Myocyte (in vitro differentiated cells): ENCODE measurements around the gene ZDHHC3. TPM values are rescaled to one million over a fixed set of nuclear protein-coding genes. Genes with fewer than 3 reads are reported as not detected.

Experiments
- DNase-seq: peaks from one replicate; pipeline ENCODE4 v3.0.0-alpha.2; 2012; ENCODE audit warnings: low read depth
- total RNA-seq: library from RNA; depleted of rRNA; stranded (reverse); fragments of >200 nt; gene quantifications from 2 replicates; pipeline ENCODE4 v1.2.3, GENCODE V29; 2014

The ZDHHC3 gene
- total RNA-seq, 1 donor from 2014 or later: 66.0 TPM

- DNase-seq: no peak
Measured at GRCh38 chr3:44899683-44900367, 76.1 kb downstream of the ZDHHC3 start.

- DNase-seq: no peak
Measured at GRCh38 chr3:44896440-44896839, 79.5 kb downstream of the ZDHHC3 start.

- DNase-seq: peak; percentile 54
Measured at GRCh38 chr3:44894485-44894884, 81.5 kb downstream of the ZDHHC3 start.

- peak; percentile 64 for DNase-seq
Measured at GRCh38 chr3:44893097-44893496, 82.9 kb downstream of the ZDHHC3 start.

- DNase-seq: no peak
Measured at GRCh38 chr3:44892689-44893088, 83.3 kb downstream of the ZDHHC3 start.

GRCh38 chr3:44890852-44891251, 85.1 kb downstream of the ZDHHC3 start:
- DNase-seq: no peak

- DNase-seq: no peak
Measured at GRCh38 chr3:44890258-44890657, 85.7 kb downstream of the ZDHHC3 start.

- DNase-seq: no peak
Measured at GRCh38 chr3:44887101-44887500, 88.9 kb downstream of the ZDHHC3 start.

- DNase-seq: no peak
Measured at GRCh38 chr3:44886561-44886960, 89.4 kb downstream of the ZDHHC3 start.

- DNase-seq: peak; percentile 91
Measured at GRCh38 chr3:44885618-44886017, 90.4 kb downstream of the ZDHHC3 start.

GRCh38 chr3:44883999-44884431, 92.0 kb downstream of the ZDHHC3 start:
- DNase-seq: peak; percentile 78

- DNase-seq: no peak
Measured at GRCh38 chr3:44883213-44883955, 92.6 kb downstream of the ZDHHC3 start.

GRCh38 chr3:44880284-44880683, 95.7 kb downstream of the ZDHHC3 start:
- no peak for DNase-seq

- DNase-seq: no peak
Measured at GRCh38 chr3:44877333-44877732, 98.6 kb downstream of the ZDHHC3 start.

- DNase-seq: no peak
Measured at GRCh38 chr3:44875596-44875995, 100.4 kb downstream of the ZDHHC3 start.

Other genes starting within 250 kb of the ZDHHC3 start
- gene ZNF501, start 246.5 kb downstream of the ZDHHC3 start, total RNA-seq: 0.42 and 1.1 TPM in 2 replicates
- gene KIAA1143, start 214.6 kb downstream of the ZDHHC3 start, total RNA-seq: 24.9 and 36.5 TPM in 2 replicates
- 0.47 and 1.2 TPM in 2 replicates for gene KIF15, start 214.4 kb downstream of the ZDHHC3 start, total RNA-seq
- 12.0 and 16.3 TPM in 2 replicates for gene TMEM42, start 114.3 kb downstream of the ZDHHC3 start, total RNA-seq
- gene TGM4, start 101.6 kb downstream of the ZDHHC3 start, total RNA-seq: not detected in 2 replicates
- gene EXOSC7, start 70 bp upstream of the ZDHHC3 start, total RNA-seq: 66.9 and 93.0 TPM in 2 replicates
- 0.75 TPM in 1 of 2 replicates, not detected in the other for gene CLEC3B, start 50.1 kb upstream of the ZDHHC3 start, total RNA-seq
- gene CDCP1, start 170.2 kb upstream of the ZDHHC3 start, total RNA-seq: 2.5 and 2.7 TPM in 2 replicates